Esophagus mucosa (tissue), 1 donor: ENCODE results near the gene ZFYVE27. TPM values are rescaled to one million over a fixed set of nuclear protein-coding genes. Genes with fewer than 3 reads are reported as not detected.
A peak's percentile ranks its signal among the peaks of the same experiment; 100 is the strongest.

Source experiments
- ATAC-seq: fragments of 200-7000 bp; cut with Tn5 transposase; one replicate; pipeline ENCODE4 v1.9.1; 2020
- total RNA-seq: library from RNA; stranded (reverse); gene quantifications from one replicate; pipeline ENCODE4 v1.2.4, GENCODE V29; 2023
- donor health status: DM: yes; HTN: yes; CAD: no.

Gene ZFYVE27, protein sequence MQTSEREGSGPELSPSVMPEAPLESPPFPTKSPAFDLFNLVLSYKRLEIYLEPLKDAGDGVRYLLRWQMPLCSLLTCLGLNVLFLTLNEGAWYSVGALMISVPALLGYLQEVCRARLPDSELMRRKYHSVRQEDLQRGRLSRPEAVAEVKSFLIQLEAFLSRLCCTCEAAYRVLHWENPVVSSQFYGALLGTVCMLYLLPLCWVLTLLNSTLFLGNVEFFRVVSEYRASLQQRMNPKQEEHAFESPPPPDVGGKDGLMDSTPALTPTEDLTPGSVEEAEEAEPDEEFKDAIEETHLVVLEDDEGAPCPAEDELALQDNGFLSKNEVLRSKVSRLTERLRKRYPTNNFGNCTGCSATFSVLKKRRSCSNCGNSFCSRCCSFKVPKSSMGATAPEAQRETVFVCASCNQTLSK
- 10.7 TPM for total RNA-seq

GRCh38 chr10:97736902-97737769 is at the start of gene ZFYVE27:
Gene ZFYVE27, plus strand, starts transcription at chr10:97737128. Its CDS starts 1,350 bp downstream, at chr10:97738478.
- ATAC-seq: peak; percentile 95

- ATAC-seq: no peak
Measured at GRCh38 chr10:97687785-97688781, 48.8 kb upstream of the ZFYVE27 start.

DNA sequence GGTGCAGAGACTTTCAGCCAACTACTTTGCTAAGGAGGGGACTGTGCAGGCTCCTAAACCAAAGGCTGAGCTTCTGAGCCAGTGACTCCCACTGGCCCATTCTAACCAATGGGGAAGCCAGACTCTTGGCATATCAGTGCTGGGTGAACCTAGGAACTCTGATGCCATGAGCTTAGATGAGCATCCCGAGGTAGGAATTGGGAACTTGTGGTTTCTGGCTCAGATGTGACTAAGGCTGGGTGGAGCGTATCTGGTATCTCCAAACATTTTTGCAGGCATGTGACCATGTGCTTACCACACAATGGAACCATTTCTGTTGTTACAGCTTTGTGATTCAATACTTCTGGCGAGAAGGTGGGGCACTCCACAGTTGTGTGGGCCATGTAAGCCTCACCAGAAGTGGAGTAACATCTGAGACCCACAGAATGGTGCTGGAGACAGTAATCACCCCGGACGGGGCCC is 47.3 kb upstream of the ZFYVE27 start:
- peak; percentile 53 for ATAC-seq

DNA sequence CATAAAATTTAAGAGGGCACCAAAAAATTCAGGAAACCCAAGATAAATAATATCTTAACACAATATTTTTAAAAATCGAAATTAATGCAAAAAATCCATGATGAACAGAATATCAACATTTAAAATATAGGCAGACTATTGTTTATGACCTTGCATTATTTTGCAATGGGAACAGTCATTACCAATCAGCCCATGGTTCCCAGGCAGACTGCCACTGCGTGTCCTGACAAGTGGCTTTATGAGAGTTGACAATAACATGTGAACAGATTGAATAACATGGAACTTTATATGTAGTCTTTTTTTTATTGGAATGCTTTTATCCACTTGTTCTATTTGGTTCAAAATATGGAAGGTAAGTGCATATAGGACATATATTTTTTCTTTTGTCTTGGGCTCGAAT is 46.8 kb upstream of the ZFYVE27 start:
- ATAC-seq: no peak

- ATAC-seq: peak; percentile 35
Measured at GRCh38 chr10:97698072-97698655, 38.8 kb upstream of the ZFYVE27 start.

- ATAC-seq: peak; percentile 84
Measured at GRCh38 chr10:97701438-97702069, 35.4 kb upstream of the ZFYVE27 start.

DNA sequence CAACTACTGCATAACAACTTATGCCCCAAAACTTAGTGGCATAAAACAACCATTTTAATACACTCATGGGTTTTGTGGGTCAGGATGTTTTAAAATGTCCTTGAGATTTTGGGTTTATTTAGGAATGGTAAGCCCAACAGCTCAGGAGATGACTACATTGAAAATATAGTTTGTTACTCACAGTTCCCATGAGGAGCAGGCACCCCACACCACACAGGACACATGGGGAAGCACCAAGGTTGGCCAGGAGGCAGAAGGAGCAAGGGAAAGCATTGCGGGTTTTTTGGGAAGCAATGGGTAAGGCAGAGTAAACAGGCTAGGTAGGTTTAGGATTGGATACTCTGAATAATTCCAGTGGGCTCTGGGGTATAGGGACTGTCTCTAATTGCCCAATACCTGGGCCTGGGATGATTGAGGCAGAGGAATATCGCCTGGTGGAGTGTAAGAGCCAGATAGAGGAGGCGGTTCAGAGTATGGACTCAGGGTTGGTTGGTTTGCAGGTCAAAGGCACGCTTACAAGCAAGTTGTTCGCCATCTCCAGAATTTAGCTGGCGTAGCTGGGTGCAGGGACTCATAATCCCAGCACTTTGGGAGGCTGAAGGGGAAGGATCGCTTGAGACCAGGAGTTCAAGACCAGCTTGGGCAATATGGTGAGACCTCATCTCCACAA is 33.4 kb upstream of the ZFYVE27 start:
- ATAC-seq: no peak

DNA sequence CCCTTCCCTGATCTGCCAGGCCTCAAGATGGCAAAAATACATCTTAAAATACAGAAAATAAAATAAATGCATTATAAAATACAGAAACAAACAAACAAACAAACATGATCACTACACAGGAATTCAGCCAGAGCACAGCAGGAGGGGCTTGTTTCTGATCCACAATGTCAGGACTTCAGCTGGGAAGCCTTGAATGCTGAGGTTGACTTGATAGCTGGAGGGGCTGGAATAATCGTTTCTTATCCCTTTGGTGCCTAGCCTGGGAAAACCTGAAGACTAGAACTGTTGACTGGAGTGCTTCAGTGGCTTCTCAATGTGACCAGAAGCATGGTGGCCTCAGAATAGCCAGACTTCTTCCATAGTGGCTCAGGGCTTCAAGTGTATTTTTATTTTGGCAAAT is 32.6 kb upstream of the ZFYVE27 start:
- no peak for ATAC-seq

GRCh38 chr10:97705006-97705670 is 31.8 kb upstream of the ZFYVE27 start:
- ATAC-seq: no peak

DNA sequence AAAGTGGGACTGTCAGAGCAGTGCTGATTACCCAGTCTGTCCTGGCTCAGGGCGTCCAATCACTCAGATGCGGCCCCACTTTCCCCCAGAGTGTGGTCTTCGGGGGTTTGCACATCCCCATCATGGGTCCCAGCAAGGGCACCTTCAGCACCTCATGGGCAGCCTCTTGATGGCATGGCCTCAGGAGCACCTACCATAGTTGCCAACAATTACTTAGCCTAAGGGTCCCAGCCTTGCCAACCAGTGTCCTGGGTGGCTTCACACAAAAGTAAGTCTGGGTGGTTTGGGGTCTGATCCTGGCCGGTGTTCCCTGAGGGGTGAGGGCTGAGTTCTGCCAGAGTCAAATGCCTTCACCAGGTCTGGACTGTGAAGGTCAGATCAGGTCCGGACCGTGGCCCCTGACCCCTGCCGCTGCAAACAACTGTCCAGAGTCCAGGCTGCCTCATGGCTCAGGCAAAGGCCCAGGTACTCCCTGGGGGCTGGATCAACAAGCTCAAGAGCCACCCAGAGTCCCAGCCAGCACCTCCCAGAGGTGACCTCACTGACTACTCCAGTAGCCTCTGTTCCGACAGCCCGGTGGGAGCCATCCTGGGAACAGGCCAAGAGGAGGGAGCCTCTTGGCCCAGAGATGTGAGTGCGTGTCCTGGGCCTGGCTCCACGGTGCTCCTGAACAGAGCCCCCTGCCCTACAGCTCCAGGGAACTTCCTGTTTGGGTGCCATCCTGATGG is 29.6 kb upstream of the ZFYVE27 start:
- ATAC-seq: peak; percentile 8

- no peak for ATAC-seq
Measured at GRCh38 chr10:97708167-97708566, 28.8 kb upstream of the ZFYVE27 start.

GRCh38 chr10:97708976-97709946 is 27.7 kb upstream of the ZFYVE27 start:
- no peak for ATAC-seq

DNA sequence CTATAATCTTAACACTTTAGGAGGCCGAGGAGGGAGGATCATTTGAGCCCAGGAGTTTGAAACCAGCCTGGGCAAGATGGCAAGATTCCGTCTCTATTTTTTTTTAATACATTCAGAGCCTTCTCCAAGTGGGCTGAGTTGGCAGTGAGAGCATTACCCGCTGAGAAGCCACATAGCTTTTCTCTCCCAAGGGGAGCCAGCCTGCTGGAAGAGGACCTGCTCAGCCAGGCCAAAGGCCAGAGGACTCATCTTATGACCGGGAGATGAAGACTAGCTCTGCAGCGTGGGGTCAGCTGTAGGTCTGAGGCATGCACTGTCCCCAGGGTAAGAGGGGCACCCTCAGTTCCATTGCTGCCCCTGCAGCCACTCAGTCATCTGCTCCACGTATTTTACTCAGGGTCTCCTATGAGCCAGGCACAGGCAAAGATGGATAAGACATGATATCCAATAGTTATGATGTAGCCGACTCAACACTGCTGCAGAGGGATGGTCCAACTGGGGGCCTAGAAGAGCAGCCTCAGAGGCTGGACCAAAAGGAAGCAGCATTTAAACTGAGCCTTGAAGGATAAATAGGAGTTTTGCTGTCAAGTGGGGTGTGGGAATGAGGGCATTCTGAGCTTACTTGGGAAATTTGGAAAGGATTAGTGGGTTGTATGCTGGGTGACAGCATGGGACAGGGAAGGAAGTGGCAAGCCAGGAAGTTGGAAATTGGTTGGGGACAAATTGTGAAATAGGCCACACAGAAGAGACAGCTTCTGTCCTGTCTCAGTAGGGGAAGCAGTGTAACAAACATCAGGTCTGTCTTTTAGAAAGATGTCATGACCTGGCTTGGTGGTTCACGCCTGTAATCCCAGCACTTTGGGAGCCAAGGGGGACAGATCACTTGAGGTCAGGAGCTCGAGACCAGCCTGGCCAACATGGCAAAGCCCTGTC is 25.0 kb upstream of the ZFYVE27 start:
- ATAC-seq: no peak

DNA sequence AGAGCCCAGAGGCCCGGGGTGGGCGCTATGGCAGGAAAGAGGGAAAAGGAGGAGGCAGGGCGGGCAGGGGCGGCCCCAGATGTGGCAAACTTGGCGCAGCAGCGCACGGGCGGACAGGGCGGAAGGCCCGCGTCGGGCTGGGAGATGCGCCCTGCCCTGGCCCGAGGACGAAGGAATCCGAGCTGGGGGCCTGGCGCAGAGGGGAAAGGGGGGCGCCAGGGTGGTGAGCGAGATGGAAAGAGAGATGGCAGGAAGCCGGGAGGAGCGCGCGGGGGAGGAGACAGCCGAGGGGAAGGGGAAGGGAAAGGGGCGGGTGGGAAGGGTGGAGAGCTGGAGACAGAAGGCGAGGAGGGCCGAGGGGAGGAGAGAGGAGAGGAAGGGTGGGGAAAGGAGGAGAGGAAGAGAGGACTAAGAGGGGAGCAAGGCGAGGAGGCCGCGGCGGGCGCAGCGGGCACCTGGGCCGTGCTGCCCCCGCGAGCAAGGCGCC is 23.5 kb upstream of the ZFYVE27 start, which contains the start of gene MARVELD1:
MARVELD1 (plus strand) TSS at position 392 of the 487 bp plus-strand sequence. CDS start 147 bp downstream, outside the sequence.
- ATAC-seq: no peak

- ATAC-seq: peak; percentile 81
Measured at GRCh38 chr10:97713826-97714400, 23.0 kb upstream of the ZFYVE27 start.
